Globus pallidus (tissue), 1 donor: Measurements from ENCODE around the gene PTK6.
A peak's percentile ranks its signal among the peaks of the same experiment; 100 is the strongest.
"Not testable (repeated sequence)": the region's sequence is repeated elsewhere in the genome, so short reads cannot be mapped to it uniquely, and the experiment has no call there.

ENCODE experiments used
- DNase-seq: peaks from one replicate; pipeline ENCODE4 v3.0.0-alpha.2; 2015; ENCODE audit warnings: low spot score

Gene PTK6

GRCh38 chr20:63529861-63530787 lies 7.1 kb downstream of the PTK6 start:
- DNase-seq, result no peak

- no peak for DNase-seq
These were observed 7.9 kb downstream of the PTK6 start for GRCh38 chr20:63529180-63529860.

- DNase-seq, result no peak
These were observed 10.0 kb downstream of the PTK6 start for GRCh38 chr20:63527184-63527583.

GRCh38 chr20:63525971-63526370 lies 11.2 kb downstream of the PTK6 start:
- DNase-seq, result no peak

GRCh38 chr20:63525185-63525584 lies 12.0 kb downstream of the PTK6 start:
- no peak for DNase-seq

- no peak for DNase-seq
These were observed 14.1 kb downstream of the PTK6 start for GRCh38 chr20:63522981-63523611.

- DNase-seq, result no peak
These were observed 14.9 kb downstream of the PTK6 start for GRCh38 chr20:63522091-63522868.

GRCh38 chr20:63521602-63522001 lies 15.6 kb downstream of the PTK6 start:
- DNase-seq, result no peak

- peak; percentile 80 for DNase-seq
These were observed 16.1 kb downstream of the PTK6 start for GRCh38 chr20:63520934-63521601.

GRCh38 chr20:63520504-63520933 lies 16.7 kb downstream of the PTK6 start, which contains the start of gene PPDPF:
Gene PPDPF, plus strand, starts transcription at chr20:63520765. Its CDS starts 544 bp downstream, at chr20:63521309.
- DNase-seq, result peak; percentile 82

- DNase-seq, result peak; percentile 26
These were observed 17.3 kb downstream of the PTK6 start for GRCh38 chr20:63519668-63520503.

- no peak for DNase-seq
These were observed 18.1 kb downstream of the PTK6 start for GRCh38 chr20:63518946-63519667.

GRCh38 chr20:63518351-63518861 lies 18.8 kb downstream of the PTK6 start:
- no peak for DNase-seq

- DNase-seq, result no peak
These were observed 19.5 kb downstream of the PTK6 start for GRCh38 chr20:63517376-63518309.

GRCh38 chr20:63514520-63514919 lies 22.7 kb downstream of the PTK6 start:
- not testable (repeated sequence) for DNase-seq

- DNase-seq, result no peak
These were observed 24.0 kb downstream of the PTK6 start for GRCh38 chr20:63513207-63513606.

GRCh38 chr20:63509088-63509564 lies 28.1 kb downstream of the PTK6 start:
- DNase-seq, result no peak
